ENCODE measurements around the gene CDON. TPM values are rescaled to one million over a fixed set of nuclear protein-coding genes. Genes with fewer than 3 reads are reported as not detected.
A peak's percentile ranks its signal among the peaks of the same experiment; 100 is the strongest.

CDON gene
- total RNA-seq, 1 donor from 2014 or later: 0.24 TPM

GRCh38 chr11:126072801-126073594 is 10.3 kb upstream of the CDON start:
- ChIA-PET POLR2A (no interaction called here), CTCF (no interaction called here)
- no peak for TF ChIP-seq CTCF (IDR thresholded peaks at IDR 0.05)
- DNase-seq (no peak), ATAC-seq (ENCODE audit: low read depth) (no peak)
- no peaks in the 10 kb centered on the region for H3K4me1 Mint-ChIP-seq
- no peaks in the 10 kb centered on the region for H3K36me3 Mint-ChIP-seq (ENCODE audit: low read depth)
- intact Hi-C loops (cut with micrococcal nuclease): no loop called here
- no peak overlapping the region for H3K4me3 Mint-ChIP-seq
- H3K27me3 Mint-ChIP-seq: peaks cover 17% of the 10 kb centered on the region
- H3K9me3 Mint-ChIP-seq: no peaks in the 10 kb centered on the region
- H3K27ac Mint-ChIP-seq: no peak overlapping the region

DNA sequence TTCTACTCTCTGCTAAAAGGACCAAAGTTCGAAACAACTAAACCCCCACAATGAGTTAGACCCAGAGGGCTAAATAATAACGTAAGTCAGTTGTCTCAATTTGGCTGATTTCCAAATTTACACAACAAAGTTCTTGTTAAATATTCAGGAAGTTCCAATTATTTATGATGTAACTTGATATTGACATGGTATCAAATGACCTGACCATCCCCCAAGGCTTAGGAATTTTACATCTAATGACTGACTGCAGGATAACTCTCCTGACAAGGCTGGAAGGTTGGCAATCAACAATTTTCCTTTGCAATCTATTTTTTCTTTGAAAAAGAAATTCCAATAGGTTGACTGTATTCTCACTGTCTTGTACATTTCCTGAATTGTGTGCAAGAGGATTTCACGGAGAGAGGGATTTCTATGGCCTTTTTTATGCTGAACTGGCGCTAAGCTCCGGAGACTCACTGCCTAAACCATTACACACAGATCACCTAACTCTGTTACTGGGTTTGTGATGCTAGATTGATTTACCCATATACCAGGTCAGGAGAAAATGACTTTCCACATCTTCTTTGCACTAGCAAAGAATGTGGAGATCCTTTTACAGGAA is 9.6 kb upstream of the CDON start:
- ChIA-PET POLR2A (no interaction called here), CTCF (no interaction called here)
- DNase-seq (no peak), ATAC-seq (ENCODE audit: low read depth) (no peak)
- no peak overlapping the region for H3K4me3 Mint-ChIP-seq
- intact Hi-C loops (cut with micrococcal nuclease): no loop called here
- H3K9me3 Mint-ChIP-seq: no peaks in the 10 kb centered on the region
- no peak overlapping the region for H3K27ac Mint-ChIP-seq
- no peak for TF ChIP-seq CTCF (IDR thresholded peaks at IDR 0.05)
- no peaks in the 10 kb centered on the region for H3K36me3 Mint-ChIP-seq (ENCODE audit: low read depth)
- peaks cover 17% of the 10 kb centered on the region for H3K27me3 Mint-ChIP-seq
- no peaks in the 10 kb centered on the region for H3K4me1 Mint-ChIP-seq

- DNase-seq: no peak
- Mint-ChIP-seq H3K4me3 (peak overlapping the region; percentile 81), H3K27me3 (peaks cover 36% of the 10 kb centered on the region), H3K36me3 (ENCODE audit: low read depth) (no peaks in the 10 kb centered on the region), H3K27ac (no peak overlapping the region), H3K4me1 (peaks cover 6% of the 10 kb centered on the region), H3K9me3 (no peaks in the 10 kb centered on the region)
- TF ChIP-seq CTCF (IDR thresholded peaks at IDR 0.05): no peak
- no peak for ATAC-seq (ENCODE audit: low read depth)
- ChIA-PET CTCF (no interaction called here), POLR2A (no interaction called here)
- intact Hi-C loops (cut with micrococcal nuclease): loop anchor here (1.0 to 10.0 kb wide), 6 partner anchors 148 to 1111 kb away; partner anchors contain the start of genes CCDC15, CHEK1, DCPS and DDX25
Observed at GRCh38 chr11:126063507-126063852, 814 bp upstream of the CDON start.

- Mint-ChIP-seq H3K27ac (no peak overlapping the region), H3K27me3 (peaks cover 45% of the 10 kb centered on the region), H3K4me1 (peaks cover 6% of the 10 kb centered on the region), H3K4me3 (peak overlapping the region; percentile 69), H3K36me3 (ENCODE audit: low read depth) (no peaks in the 10 kb centered on the region), H3K9me3 (no peaks in the 10 kb centered on the region)
- no peak for ATAC-seq (ENCODE audit: low read depth)
- TF ChIP-seq CTCF (IDR thresholded peaks at IDR 0.05): no peak
- intact Hi-C loops (cut with micrococcal nuclease): loop anchor here (2.0 to 10.0 kb wide), 5 partner anchors 160 to 1110 kb away; partner anchors contain the start of genes CCDC15, CHEK1, DCPS and DDX25
- ChIA-PET POLR2A (interaction anchor here (0.6 kb wide), 1 partner anchor 243 kb away, joined by 5 read pairs; no protein-coding TSS in a partner anchor), CTCF (no interaction called here)
- DNase-seq: no peak
Observed at GRCh38 chr11:126061707-126062678, 673 bp downstream of the CDON start.
